IMR-90 (cell line): Measurements from ENCODE around the gene MESP2. TPM values are rescaled to one million over a fixed set of nuclear protein-coding genes. Genes with fewer than 3 reads are reported as not detected.

ENCODE experiments used
- ATAC-seq: fragments of 200-7000 bp; cut with Tn5 transposase; 2 replicates; pipeline ENCODE4 v1.9.1; 2020; ENCODE audit warnings: low read depth, mild to moderate bottlenecking, moderate library complexity
- Bru-seq: library from RNA; stranded (reverse); fragments of 400-500 nt; gene quantifications from one replicate; lab custom pipeline; 2021; lab: Mats Ljungman, UMichigan
- BruChase-seq, 2 experiments: library from RNA; stranded (reverse); fragments of 400-500 nt; gene quantifications; one replicate each; lab custom pipeline; 2021; lab: Mats Ljungman, UMichigan
- BruUV-seq: library from RNA; stranded (reverse); fragments of 400-500 nt; replicated peaks from 2 replicates; lab custom pipeline; 2021; lab: Mats Ljungman, UMichigan
- CTCF ChIA-PET: fragments of 300-600 bp; formaldehyde crosslinking; extraction: SDS; loops from one replicate; lab custom pipeline; 2021; ENCODE audit warnings: antibody characterized with exemption; lab: Yijun Ruan, JAX
- POLR2A ChIA-PET: fragments of 300-600 bp; sonication (Branson Sonifier 250); formaldehyde crosslinking; loops from one replicate; lab custom pipeline; 2022; ENCODE audit warnings: antibody characterized with exemption; ENCODE audit not compliant: unreplicated experiment; lab: Charles Lee
- DNase-seq: peaks from one replicate; pipeline ENCODE4 v3.0.0; 2013
- H2AFZ ChIP-seq: replicated peaks from 2 replicates; pipeline ENCODE3; 2013; ENCODE audit warnings: low read length, mild to moderate bottlenecking; ENCODE audit not compliant: poor library complexity
- H2AK5ac ChIP-seq: 2 replicates; pipeline ENCODE4 v1.6.1; 2013; ENCODE audit warnings: low read depth, low read length, inconsistent platforms
- H2AK9ac ChIP-seq: replicated peaks from 2 replicates; pipeline ENCODE3; 2013; ENCODE audit warnings: mild to moderate bottlenecking, low read depth, low read length, moderate library complexity; ENCODE audit not compliant: poor library complexity
- H2BK120ac ChIP-seq: 2 replicates; pipeline ENCODE4 v1.6.1; 2013; ENCODE audit warnings: low read depth, low read length, inconsistent platforms
- H2BK15ac ChIP-seq: 3 replicates; pipeline ENCODE4 v1.6.1; 2013; ENCODE audit warnings: low read depth, low read length, inconsistent platforms
- H2BK20ac ChIP-seq: 2 replicates; pipeline ENCODE4 v1.6.1; 2013; ENCODE audit warnings: low read depth, mild to moderate bottlenecking, inconsistent platforms, low read length, moderate library complexity
- H2BK5ac ChIP-seq: 2 replicates; pipeline ENCODE4 v1.6.1; 2013; ENCODE audit warnings: mild to moderate bottlenecking, low read depth, low read length, inconsistent platforms; ENCODE audit not compliant: poor library complexity, severe bottlenecking
- H3K14ac ChIP-seq: replicated peaks from 2 replicates; pipeline ENCODE4 v1.6.1; 2013; ENCODE audit warnings: low read depth, low read length, inconsistent platforms
- H3K18ac ChIP-seq: 2 replicates; pipeline ENCODE4 v1.6.1; 2013; ENCODE audit warnings: low read depth, low read length, control low read depth
- H3K23ac ChIP-seq: 2 replicates; pipeline ENCODE4 v1.6.1; 2013; ENCODE audit warnings: low read depth, low read length, inconsistent platforms
- H3K27ac ChIP-seq: 2 replicates; pipeline ENCODE4 v1.5.1; 2013; ENCODE audit warnings: mild to moderate bottlenecking, control low read depth, low read length; ENCODE audit not compliant: insufficient read depth
- H3K27me3 ChIP-seq: 2 replicates; pipeline ENCODE4 v1.6.1; 2013; ENCODE audit warnings: low read length; ENCODE audit not compliant: control insufficient read depth, insufficient read depth
- H3K36me3 ChIP-seq: 2 replicates; pipeline ENCODE4 v1.6.1; 2013; ENCODE audit warnings: low read length, mixed read lengths; ENCODE audit not compliant: control insufficient read depth, insufficient read depth
- H3K4ac ChIP-seq: 2 replicates; pipeline ENCODE4 v1.6.1; 2013; ENCODE audit warnings: low read depth, low read length, inconsistent platforms
- H3K4me1 ChIP-seq: 2 replicates; pipeline ENCODE4 v1.6.1; 2013; ENCODE audit warnings: low read length, mixed read lengths; ENCODE audit not compliant: control insufficient read depth, insufficient read depth
- H3K4me2 ChIP-seq: 2 replicates; pipeline ENCODE4 v1.6.1; 2013; ENCODE audit warnings: low read depth, mild to moderate bottlenecking, control low read depth, low read length, moderate library complexity
- H3K4me3 ChIP-seq: 2 replicates; pipeline ENCODE4 v1.5.1; 2013; ENCODE audit warnings: low read depth, mild to moderate bottlenecking, control low read depth, low read length, moderate library complexity; ENCODE audit not compliant: insufficient read depth
- H3K56ac ChIP-seq: 2 replicates; pipeline ENCODE4 v1.6.1; 2013; ENCODE audit warnings: low read length, inconsistent platforms; ENCODE audit not compliant: insufficient read depth; ENCODE audit errors: extremely low read depth
- H3K79me1 ChIP-seq, 2 experiments: 2 replicates each; pipeline ENCODE4 v1.6.1; 2013; ENCODE audit warnings: low read length in 2 of 2, inconsistent platforms in 1 of 2, low read depth in 1 of 2
- H3K9ac ChIP-seq: 2 replicates; pipeline ENCODE4 v1.6.1; 2013; ENCODE audit warnings: low read depth, low read length, control low read depth
- H3K9me1 ChIP-seq: 2 replicates; pipeline ENCODE4 v1.6.1; 2013; ENCODE audit warnings: low read length, inconsistent platforms; ENCODE audit not compliant: insufficient read depth
- H3K9me3 ChIP-seq: 2 replicates; pipeline ENCODE4 v1.6.1; 2013; ENCODE audit warnings: low read length; ENCODE audit not compliant: control insufficient read depth, insufficient read depth
- H4K20me1 ChIP-seq: 2 replicates; pipeline ENCODE4 v1.6.1; 2013; ENCODE audit warnings: low read length, inconsistent platforms; ENCODE audit not compliant: insufficient read depth
- H4K5ac ChIP-seq: 2 replicates; pipeline ENCODE4 v1.6.1; 2013; ENCODE audit warnings: mild to moderate bottlenecking, low read depth, low read length, control low read depth
- H4K8ac ChIP-seq, 2 experiments: 2 replicates each; pipeline ENCODE4 v1.6.1; 2013; ENCODE audit warnings: low read depth in 2 of 2, low read length in 2 of 2, control low read depth in 1 of 2, inconsistent platforms in 1 of 2
- H4K91ac ChIP-seq: 2 replicates; pipeline ENCODE4 v1.6.1; 2013; ENCODE audit warnings: low read depth, low read length, inconsistent platforms; ENCODE audit not compliant: insufficient read depth
- BHLHE40 ChIP-seq: fragments of 150-350 bp; IDR thresholded peaks from 2 replicates; pipeline ENCODE4 v1.6.1; 2016; ENCODE audit warnings: mild to moderate bottlenecking, low read depth, low read length
- CHD1 ChIP-seq: IDR thresholded peaks from 2 replicates; pipeline ENCODE4 v1.6.1; 2012; ENCODE audit warnings: low read depth, low read length, improper control_type of control experiment
- CTCF ChIP-seq: conservative IDR thresholded peaks from 2 replicates; pipeline ENCODE4 v1.5.1; 2012; ENCODE audit warnings: mild to moderate bottlenecking, low read depth, low read length, improper control_type of control experiment
- ELK1 ChIP-seq: fragments of 150-350 bp; IDR thresholded peaks from 2 replicates; pipeline ENCODE4 v1.6.1; 2016; ENCODE audit warnings: low read depth, mild to moderate bottlenecking, low read length, moderate library complexity, borderline replicate concordance
- MAZ ChIP-seq: IDR thresholded peaks from 2 replicates; pipeline ENCODE4 v1.6.1; 2012; ENCODE audit warnings: low read depth, mild to moderate bottlenecking, low read length, improper control_type of control experiment, moderate library complexity, borderline replicate concordance
- MXI1 ChIP-seq: IDR thresholded peaks from 2 replicates; pipeline ENCODE4 v1.6.1; 2012; ENCODE audit warnings: low read depth, mild to moderate bottlenecking, low read length, moderate library complexity, borderline replicate concordance
- NFE2L2 ChIP-seq: fragments of 150-350 bp; IDR thresholded peaks from 2 replicates; pipeline ENCODE4 v1.6.1; 2016; ENCODE audit warnings: low read depth, mild to moderate bottlenecking, low read length
- RAD21 ChIP-seq: IDR thresholded peaks from 2 replicates; pipeline ENCODE4 v1.6.1; 2012; ENCODE audit warnings: low read length, improper control_type of control experiment
- USF2 ChIP-seq: fragments of 150-350 bp; IDR thresholded peaks from 2 replicates; pipeline ENCODE4 v1.6.1; 2017; ENCODE audit warnings: mild to moderate bottlenecking, antibody characterized with exemption, low read length, low read depth
- WGBS, 2 experiments: methylation state at CpG; one replicate each; pipeline versions ENCODE4 v1.1.5 to v1.1.7; 2013; ENCODE audit warnings: missing lambda C conversion rate in 2 of 2; ENCODE audit not compliant: insufficient read length in 1 of 2; ENCODE audit errors: extremely low coverage in 2 of 2; 5-methylcytosine and 5-hydroxymethylcytosine counted together
- dilution Hi-C: fragments of 300-500 bp; cut with HindIII; formaldehyde crosslinking; loops from one replicate; pipeline ENCODE4 v1.14.3; 2018; ENCODE audit warnings: low sequenced_read_pairs; ENCODE audit not compliant: unreplicated experiment
- in situ Hi-C: fragments of 300-500 bp; cut with MboI; formaldehyde crosslinking; loops from 3 replicates; pipeline ENCODE4 v1.14.3; 2019; ENCODE audit warnings: low sequenced_read_pairs, inconsistent platforms, mixed read lengths
- intact Hi-C: fragments of 100-400 bp; cut with micrococcal nuclease; formaldehyde crosslinking; loops from 2 replicates; pipeline ENCODE4 v1.10.0; 2022
- long read RNA-seq: library from polyadenylated mRNA; unstranded; transcript quantifications from one replicate; pipeline ENCODE4 v2.0.0, GENCODE V29; 2021; ENCODE audit not compliant: unreplicated experiment
- polyA plus RNA-seq, 3 experiments: library from polyadenylated mRNA; depleted of rRNA; stranded (reverse); fragments of >200 nt; gene quantifications; 2 replicates each; pipeline ENCODE4 v1.2.3, GENCODE V29; 2012; ENCODE audit warnings: low replicate concordance in 1 of 3
- total RNA-seq: library from RNA; depleted of rRNA; stranded (reverse); fragments of >200 nt; gene quantifications from 2 replicates; pipeline ENCODE4 v1.2.3, GENCODE V29; 2012; rRNA removed

The MESP2 gene
- total RNA-seq, result 0.18 and 0.28 TPM in 2 replicates
- polyA plus RNA-seq (2012; rRNA removed), result 0.32 and 0.34 TPM in 2 replicates
- 0.26 and 0.43 TPM in 2 replicates for polyA plus RNA-seq (2012; cell fraction: cytosol; rRNA removed)
- polyA plus RNA-seq (2012; cell fraction: nucleus; rRNA removed; ENCODE audit: low replicate concordance), result 0.13 and 0.34 TPM in 2 replicates
- Bru-seq, nascent RNA, result not detected
- percentile 5 among the genes with signal in this experiment for BruChase-seq, experiment 1, labeled RNA remaining after a 6-hour chase
- BruChase-seq, experiment 2, labeled RNA remaining after a 2-hour chase, result percentile 8 among the genes with signal in this experiment
- long read RNA-seq, result 0 reads

- Histone ChIP-seq H3K9ac (peak within 1 kb of the TSS; percentile 58; the same call in 1 of the 2 replicates), H3K4me3 (peak within 1 kb of the TSS; percentile 38), H2BK5ac (no peak within 1 kb of the TSS), H3K18ac (peak within 1 kb of the TSS; percentile 31; the same call in 1 of the 2 replicates), H4K8ac (peak within 1 kb of the TSS; percentile 38 to 68; a peak in 2 of 4 replicates), H3K9me3 (no peaks in the 10 kb centered on the region), H3K14ac (no peak within 1 kb of the TSS), H3K27ac (peak within 1 kb of the TSS; percentile 49; the same call in 1 of the 2 replicates), H3K36me3 (no peaks in the 10 kb centered on the region), H2AK5ac (peak within 1 kb of the TSS; percentile 43; the same call in 1 of the 2 replicates), H3K4me1 (peaks cover 5% of the 10 kb centered on the region), H4K5ac (peak within 1 kb of the TSS; percentile 62), H3K27me3 (no peaks in the 10 kb centered on the region), H3K9me1 (peaks cover 2% of the 10 kb centered on the region; the same call in 1 of the 2 replicates), H3K56ac (no peak within 1 kb of the TSS), H3K23ac (no peak within 1 kb of the TSS), H3K4me2 (peak within 1 kb of the TSS; percentile 79), H3K79me1 (no peaks in the 10 kb centered on the region), H4K20me1 (no peaks in the 10 kb centered on the region), H2BK120ac (peak within 1 kb of the TSS; percentile 36; the same call in 1 of the 2 replicates), H2BK20ac (no peak within 1 kb of the TSS), H2BK15ac (no peak within 1 kb of the TSS), H4K91ac (peak within 1 kb of the TSS; percentile 52; the same call in 1 of the 2 replicates), H2AFZ (peak within 1 kb of the TSS; percentile 79), H2AK9ac (peak within 1 kb of the TSS; percentile 83), H3K4ac (peak within 1 kb of the TSS; percentile 33; the same call in 1 of the 2 replicates)
- BruUV-seq, result no TSS peak
- ATAC-seq (peak; percentile 94), DNase-seq (peak; percentile 65)
- CTCF ChIA-PET, result interaction anchor here (0.7 kb wide), 1 partner anchor 14 kb away, joined by 3 read pairs; no protein-coding TSS in a partner anchor
- in situ Hi-C loops, result no loop called here
- 3% methylated on average over 38 of the region's 82 CpGs; no CpG with 5 or more reads in 1 of the 2 experiments for WGBS, 2 experiments
- TF ChIP-seq CHD1, result no peak
- peak; percentile 46; the same call in 1 of the 2 replicates for TF ChIP-seq BHLHE40
- TF ChIP-seq ELK1, result no peak
- TF ChIP-seq MAZ, result no peak; the same call in 1 of the 2 replicates
- no peak for TF ChIP-seq RAD21
- TF ChIP-seq CTCF, result peak; percentile 37; the same call in 1 of the 2 replicates
- no peak for TF ChIP-seq MXI1
- no peak for TF ChIP-seq USF2
- TF ChIP-seq NFE2L2, result no peak
- intact Hi-C loops, result no loop called here
- dilution Hi-C loops, result no loop called here
- POLR2A ChIA-PET, result no interaction called here
Measured at GRCh38 chr15:89776274-89777072, at the start of gene MESP2. Gene MESP2, plus strand, starts transcription at chr15:89776332. Its CDS starts 26 bp downstream, at chr15:89776358.
